LoVo (cell line): ENCODE data around the gene SWT1.

Experiments
- DNase-seq: peaks from one replicate; pipeline ENCODE4 v3.0.0-alpha.2; 2016; ENCODE audit warnings: low spot score

The SWT1 gene, protein sequence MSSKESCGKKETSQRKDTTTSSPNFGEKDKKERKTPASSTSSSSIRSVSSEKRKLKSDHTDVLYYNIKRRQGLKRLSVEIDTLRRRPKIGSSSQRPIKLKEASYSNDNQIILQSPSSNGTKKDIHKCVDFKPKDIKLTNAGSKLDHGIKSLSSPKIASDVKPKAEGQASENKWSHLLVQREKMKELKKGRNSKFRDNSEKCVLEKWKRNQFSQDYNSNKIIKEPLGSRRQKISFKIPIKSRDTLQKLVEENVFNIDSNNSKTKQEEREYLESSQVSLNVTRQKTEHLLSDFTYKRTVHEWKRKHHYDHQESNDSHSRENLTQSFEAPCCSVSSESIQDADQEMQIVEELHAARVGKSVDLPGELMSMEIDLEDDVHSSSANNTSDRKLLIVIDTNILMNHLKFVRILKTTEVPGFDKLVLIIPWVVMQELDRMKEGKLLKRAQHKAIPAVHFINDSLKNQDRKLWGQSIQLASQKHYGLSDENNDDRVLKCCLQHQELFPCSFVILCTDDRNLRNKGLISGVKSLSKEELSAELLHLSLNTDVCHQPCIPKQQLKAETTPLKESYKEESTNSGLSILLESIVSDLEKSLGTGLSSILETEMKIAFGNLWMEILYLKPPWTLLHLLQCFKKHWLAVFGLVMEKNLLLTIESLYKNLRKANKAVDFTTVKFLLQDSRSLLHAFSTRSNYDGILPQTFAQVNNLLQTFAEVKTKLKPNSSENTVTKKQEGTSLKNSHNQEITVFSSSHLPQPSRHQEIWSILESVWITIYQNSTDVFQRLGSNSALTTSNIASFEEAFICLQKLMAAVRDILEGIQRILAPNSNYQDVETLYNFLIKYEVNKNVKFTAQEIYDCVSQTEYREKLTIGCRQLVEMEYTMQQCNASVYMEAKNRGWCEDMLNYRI

DNA sequence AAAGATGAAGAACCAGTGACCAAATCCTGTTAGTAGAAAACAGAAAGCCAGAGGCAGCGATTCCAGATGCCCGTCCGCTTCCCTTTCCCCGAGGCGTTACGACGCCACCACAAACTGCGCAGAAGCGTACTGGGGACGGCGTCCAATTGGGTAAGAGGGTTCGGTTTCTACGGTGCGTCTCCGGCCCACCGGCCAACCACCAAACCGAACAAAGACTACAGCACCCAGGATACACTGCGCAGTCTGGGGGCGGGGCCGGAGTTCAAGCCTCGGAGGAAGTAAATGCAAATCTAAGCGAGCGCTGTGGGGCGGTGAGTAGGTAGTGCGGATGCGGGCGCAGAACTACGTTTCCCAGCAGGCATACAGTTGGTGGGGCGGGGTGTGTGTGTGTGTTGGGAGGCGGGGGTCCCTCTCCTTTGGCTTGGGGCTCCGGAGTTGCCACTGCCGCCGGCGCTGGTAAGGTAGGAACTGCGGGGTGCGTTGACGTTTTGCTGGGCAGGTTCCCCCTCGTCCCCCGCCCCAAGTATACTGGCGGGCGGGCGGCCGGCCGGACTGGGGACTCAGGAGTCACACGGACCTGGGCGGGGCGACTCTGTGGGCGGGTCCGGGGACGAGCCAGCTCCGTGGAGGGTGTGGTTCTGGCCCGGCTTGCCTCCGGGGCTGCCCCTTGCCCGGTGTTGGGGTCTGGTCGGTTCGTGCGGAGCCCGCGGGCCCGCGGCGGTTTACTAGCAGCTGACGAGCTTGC, at the start of gene SWT1, which contains the start of gene TRMT1L:
SWT1 (plus strand) TSS at position 314 of the 745 bp plus-strand sequence. CDS start 3,675 bp downstream, outside the sequence.
TRMT1L (minus strand) TSS at position 100 of the 745 bp plus-strand sequence. CDS start 241 bp downstream, outside the sequence.
- peak; percentile 99 for DNase-seq

DNA sequence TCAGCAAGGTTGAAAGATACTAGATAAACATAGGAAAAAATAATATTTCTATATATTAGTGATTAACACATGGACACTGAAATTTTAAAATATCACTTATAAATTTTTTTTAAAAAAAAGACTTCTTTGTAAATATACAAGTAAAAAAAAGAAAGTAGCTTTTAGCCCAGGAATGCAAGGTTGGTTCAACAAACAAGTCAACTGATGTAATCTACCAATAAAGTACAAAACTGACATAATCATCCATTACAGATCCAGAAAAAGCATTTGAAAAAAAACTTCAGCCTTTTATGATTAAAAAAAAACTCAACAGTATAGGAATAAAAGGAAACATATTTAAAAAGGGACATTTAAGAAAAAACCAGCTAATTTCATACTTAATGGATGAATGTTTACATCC, 48.6 kb upstream of the SWT1 start:
- DNase-seq: no peak

DNA sequence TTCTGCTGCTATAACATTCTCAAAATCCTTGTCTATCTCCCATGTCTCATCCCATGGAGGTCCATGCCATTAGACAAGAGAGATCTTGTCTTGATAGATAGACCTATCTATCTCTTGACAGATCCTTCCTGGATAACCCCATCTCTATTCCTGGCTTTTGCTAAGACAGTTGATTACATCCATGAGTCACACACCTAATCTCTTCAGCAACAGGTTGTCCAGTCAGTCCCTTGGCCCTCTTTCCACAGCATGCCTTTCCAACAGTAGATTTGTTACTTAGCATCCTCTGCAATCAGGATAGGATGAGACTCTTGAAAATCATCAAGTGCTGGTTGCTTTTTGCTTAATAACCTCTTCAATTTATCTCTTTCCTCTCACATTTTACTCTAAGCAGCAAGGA, 46.8 kb upstream of the SWT1 start:
- DNase-seq: no peak

DNA sequence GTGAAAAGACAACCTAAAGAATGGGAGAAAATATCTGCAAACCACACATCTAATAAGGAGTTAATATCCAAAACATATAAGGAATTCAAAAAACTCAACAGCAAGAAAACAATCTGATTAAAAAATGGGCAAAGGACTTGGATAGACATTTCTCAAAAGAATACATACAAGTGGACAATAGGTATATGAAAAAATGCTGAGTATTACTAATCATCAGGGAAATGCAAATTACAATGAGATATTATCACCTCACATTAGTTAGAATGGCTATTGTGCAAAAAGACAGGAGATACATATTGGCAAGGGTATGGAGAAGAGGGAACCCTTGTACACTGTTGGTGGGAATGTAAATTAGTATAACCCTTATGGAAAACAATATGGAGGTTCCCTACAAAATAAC, 45.1 kb upstream of the SWT1 start:
- no peak for DNase-seq

DNA sequence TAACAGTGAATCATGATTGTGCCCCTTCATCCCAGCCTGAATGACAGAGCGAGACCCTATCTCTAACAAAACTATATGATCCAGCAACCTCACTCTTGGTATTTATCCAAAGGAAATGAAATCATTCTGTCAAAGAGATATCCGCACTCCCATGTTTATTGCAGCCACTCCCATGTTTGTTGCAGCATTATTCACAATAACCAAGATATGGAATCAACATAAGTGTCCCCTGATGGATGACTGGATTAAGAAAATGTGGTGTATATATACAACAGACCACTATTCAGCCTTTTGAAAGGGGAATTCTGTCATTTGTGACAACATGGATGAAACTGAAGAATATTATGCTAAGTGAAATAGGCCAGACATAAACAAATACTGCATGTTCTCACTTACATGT, 44.6 kb upstream of the SWT1 start:
- DNase-seq: no peak

DNA sequence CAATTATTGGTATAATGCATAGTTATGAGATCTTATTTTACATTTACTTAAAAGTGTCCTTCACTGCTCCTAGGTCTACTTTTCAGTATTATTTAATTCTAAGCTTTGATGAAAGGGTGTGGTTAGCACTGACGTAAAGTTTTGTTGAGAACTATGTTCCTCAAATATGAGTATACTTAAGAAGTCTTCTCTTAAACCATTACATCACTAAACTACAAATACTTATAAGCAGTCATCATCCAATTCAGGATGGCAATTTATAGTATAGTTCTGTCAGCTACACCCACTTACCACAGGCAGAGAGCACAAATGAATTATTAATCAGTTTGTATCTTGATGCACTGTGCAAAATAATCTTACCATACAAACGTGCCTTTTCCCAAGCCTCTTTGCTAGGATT, 27.3 kb upstream of the SWT1 start:
- no peak for DNase-seq

DNA sequence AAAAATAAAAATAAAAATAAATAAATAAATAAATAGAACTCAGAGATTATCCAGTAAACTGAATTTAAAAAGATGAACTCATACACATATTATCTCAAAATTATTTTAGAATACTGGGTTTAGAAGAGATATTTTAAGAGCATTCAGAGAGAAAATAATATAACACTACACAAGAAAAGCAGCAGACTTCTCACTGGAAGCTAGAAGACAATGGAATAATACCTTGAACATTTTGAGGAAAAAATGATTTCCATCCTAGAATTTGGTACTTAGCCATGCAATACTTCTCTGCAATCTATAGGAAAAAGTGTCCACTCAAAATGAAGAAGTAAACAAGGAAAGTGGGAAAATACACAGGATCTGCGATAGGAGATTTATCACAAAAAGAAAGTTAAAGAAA, 24.4 kb upstream of the SWT1 start:
- no peak for DNase-seq

DNA sequence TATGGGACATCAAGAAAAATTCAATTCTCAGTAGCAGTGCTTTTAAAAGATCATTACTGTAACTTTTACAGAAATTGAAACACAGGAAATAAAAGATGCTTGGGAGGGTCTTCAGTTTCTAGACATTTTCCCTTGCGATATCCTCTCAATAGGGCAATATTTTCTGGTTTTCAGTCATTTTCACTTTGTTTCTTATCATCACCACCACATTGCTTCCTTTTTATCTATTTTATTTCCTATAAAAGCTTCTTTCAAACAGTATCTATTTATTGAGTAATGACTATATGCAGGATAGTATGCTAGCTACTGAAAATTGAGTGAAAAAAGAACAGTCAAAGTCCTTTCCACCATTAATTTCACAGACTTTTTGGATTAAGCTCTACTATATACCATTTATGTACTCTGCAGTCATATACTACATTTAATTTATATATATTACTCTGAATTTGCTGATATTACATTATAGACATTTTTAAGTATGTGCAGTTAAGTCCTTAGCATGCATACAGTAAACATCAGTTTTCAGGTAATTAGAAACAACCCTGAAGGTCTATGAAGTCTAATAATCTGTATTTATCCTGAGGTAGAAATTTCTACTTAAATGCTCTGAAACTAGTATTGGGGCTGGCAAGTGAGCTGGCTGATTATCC, 18.9 kb upstream of the SWT1 start:
- DNase-seq: no peak

DNA sequence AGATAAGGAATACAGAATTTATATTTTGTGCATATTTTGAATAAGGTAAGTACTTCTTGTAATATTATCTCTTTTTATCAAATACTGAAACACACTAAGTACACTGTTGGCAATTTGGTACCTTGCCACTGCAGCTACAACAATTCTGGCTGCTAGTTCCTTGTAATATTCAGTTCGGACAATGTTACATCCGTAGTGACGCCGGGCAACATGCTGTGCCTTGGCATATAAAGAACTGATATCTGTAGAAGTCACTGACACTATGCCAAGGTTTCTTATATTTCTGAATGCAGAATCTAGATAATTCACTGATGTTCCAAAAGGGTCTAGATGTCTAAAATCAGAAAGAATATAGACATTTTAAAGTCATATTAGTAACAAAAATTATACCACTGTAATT, 17.7 kb upstream of the SWT1 start:
- no peak for DNase-seq

DNA sequence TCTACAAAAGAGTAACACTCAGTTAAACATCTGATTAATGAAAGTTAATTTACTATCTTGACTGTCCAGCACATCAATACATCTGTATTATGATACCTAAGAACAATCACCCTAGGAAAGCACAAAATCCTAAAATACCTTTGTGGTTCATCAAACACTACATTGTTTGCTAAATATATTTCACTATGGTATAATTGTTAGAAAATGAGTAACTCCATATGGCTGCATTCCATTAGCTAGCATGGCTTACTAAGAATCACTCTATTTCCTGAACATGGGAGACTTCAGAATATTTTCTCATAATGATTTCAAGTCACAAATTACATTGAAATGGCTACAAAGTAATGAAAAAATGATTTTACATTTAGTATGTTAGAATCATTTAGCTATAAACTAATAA, 12.7 kb upstream of the SWT1 start:
- DNase-seq: no peak

DNA sequence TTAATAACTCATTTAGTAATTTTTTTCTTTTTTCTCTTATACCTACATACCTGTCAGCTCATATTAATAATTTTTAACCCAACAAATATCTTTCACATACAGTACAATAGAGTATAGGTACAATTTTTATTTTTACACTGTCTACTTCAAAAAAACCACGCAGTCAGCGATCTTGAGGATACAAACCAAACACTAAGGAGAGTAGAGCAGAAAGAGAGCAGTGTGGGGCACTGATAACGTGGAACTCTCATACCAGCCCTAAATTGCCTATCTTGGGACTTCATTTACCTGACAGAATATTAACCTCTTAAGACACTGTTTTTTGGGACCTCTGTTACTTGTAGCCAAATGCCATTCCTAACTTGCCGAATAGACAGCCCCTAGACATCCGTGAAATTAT, 5.8 kb upstream of the SWT1 start:
- no peak for DNase-seq

DNA sequence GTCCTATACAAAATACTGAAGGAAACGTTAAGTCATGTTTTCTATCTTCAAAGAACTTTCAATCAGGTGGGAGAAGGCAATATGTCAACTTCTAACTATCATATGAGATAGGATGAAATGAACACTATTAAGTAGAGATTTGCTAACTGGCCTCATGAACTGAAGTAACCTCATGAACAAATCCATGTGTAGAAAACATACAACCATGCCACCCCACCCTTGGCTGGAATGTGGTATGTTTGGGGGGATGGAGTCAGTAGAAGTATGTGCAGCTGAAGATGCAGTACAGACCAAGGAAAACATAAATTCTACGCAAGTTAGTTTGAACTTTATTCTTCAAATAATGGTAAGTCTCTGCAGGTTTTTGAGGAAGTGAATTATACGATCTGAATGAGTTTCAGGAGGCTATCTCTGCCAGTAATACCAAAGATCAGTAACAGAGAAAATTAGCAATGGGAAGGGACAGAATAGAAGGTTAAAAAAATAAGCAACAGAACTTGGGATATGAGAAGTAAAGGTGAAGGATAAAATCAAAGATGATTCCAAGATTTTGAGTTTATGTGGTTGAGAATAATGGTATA, 4.7 kb upstream of the SWT1 start:
- no peak for DNase-seq

DNA sequence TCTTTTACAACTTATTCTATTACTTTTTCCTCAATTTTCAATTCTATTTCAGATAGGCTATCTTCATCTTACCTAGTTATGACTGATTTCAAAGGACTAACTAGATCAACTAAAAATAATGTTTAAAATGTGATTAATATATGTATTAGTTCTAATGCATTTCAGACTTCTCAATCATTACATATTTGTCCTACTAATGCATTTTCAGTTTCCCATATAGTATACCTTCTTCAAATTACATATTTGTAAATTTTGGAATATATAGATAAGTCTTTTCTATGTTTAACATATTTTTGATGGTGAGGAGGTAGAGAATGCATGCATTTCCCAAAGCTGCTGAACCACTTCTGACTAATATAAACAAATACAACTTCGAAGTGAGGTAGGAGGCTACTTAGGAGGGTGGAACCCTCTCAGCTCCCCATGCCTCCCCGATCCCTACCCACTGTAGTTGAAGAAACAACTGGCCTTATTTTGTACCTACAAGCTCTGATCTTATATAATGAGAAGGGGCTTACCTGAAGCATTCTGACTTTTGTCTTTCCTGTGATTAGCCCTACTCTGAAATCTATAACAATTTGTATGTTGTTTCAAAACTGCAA, 2.0 kb upstream of the SWT1 start:
- DNase-seq: no peak

DNA sequence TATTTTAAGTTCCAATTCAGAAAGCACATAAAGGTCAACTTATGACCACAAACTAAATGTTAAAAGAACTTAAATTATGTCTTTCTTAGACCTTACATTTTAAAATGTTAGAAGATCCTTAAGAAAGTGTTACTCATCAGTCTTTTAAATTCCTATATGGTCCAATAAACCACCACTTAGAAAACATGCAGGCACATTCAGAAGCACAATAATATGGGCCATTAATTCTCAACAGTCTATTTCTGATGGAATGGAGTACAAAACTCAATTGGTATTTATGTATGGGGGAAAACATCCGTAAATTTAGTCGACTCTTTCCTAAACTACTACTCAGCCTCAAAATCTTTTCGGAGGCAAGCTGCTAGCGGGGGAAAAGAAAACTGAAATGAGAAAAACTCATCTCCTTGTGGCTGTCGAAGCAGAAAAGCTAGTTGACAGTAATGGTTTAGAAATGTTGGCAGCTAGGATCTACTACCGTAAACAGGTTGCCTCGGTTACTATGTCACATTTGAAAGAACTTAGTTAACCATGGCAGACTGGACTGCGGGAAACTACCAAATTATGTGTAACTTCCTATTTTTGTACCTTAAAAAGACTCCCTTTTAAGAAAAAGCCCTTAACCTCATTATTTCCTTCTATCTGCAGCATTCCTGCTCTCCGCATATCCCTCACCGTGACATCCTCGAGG, 1.2 kb upstream of the SWT1 start:
- no peak for DNase-seq

DNA sequence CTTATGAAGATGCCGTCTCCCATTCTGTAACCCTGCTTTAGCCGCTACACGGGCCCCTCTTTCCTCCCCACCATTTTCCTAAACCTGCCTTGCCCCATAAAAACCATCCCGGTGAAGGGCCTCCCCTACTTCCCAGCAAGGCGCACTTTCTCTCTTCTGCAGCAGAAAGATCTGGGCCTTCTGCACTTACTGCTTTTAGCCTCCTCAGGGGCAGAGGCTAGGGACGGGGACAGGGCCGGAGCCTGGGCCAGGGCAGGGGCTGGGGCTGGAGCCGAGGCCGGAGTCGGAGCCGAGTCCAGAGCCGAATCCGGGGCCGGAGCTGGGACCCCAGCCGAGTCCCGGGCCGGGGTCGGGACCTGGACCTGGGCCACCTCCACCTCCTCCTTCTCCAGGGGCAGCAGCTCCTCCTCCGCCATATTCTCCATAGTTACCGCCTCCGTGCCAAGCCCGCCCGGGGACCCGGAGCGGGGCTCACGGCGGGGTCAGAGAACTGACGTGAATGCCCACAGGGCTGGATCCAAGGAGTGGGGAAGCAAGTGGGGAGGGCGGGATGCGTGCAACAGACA, 596 bp upstream of the SWT1 start:
- no peak for DNase-seq

DNA sequence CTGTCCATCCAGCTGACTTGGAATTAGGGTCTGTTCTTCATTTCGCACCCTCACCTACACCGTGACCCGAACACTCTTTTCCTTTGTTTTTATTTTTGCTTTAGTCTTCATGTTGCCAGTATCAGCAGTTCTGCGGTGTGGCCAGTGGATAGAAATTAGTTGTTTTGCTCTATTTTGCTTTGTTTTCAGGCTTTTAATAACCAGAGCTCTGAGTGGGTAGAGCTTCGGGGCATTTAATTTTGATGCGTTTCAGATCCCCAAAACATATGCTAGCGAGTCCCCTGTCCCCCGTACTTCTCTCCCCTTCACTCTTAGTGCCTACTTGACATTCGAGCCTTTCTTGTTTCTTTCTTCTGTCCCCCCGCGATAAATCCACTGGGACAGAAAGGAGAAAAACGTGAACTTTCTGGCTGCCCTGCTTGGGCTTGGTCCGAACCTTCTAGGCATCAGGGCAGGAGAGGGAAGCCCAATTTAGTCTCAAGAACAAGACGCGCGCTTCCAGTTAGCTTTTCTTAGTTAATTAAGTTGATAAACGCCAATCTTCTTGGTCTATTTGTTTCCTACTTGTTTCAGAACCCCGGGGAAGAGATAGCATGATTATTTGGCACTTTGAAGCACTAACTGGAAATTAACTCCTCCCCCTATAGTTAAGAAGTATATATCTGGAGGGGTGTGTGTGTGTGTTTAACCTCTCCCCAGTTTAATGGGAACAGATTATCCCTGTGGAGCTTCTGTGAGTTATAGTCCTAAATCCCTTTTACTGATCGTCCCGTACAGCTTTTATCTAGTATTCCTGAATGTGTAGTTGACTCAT, 839 bp downstream of the SWT1 start:
- DNase-seq: peak; percentile 5

DNA sequence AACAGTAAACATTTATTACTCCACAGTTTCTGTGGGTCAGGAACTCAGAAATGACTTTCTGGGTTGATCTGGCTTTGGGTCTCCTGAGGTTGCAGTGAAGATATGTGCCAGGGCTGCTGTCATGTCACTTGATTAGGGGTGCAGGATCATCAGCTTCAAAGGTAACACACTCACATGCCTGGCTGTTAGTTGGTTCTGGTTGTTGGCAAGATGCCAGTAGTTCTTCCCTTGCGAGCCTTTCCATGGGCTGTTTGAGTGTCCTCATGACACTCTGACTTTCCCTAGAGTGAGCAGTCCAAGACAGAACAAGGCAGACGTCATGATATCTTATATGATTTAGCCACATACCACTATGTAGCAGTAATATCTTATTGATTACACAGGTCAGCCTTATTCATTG, 1.8 kb downstream of the SWT1 start:
- no peak for DNase-seq

DNA sequence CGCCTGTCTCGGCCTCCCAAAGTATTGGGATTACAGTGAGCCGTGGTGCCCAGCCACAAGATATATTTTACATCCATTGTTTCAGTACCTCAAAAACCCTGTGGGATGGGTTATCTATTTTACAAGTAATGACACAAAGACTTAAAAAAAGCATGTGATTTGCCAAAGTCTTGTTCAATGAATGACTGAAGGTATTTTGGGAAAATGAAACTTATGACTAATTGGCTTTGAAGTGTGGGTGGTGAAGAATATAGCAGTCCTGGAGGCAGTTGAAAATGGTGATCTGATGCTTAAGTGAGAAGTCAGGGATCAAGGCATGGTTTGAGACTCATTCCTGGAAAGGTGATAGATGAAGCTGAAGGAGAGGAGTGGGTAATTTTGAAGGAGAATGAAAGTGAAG, 3.0 kb downstream of the SWT1 start:
- DNase-seq: no peak

DNA sequence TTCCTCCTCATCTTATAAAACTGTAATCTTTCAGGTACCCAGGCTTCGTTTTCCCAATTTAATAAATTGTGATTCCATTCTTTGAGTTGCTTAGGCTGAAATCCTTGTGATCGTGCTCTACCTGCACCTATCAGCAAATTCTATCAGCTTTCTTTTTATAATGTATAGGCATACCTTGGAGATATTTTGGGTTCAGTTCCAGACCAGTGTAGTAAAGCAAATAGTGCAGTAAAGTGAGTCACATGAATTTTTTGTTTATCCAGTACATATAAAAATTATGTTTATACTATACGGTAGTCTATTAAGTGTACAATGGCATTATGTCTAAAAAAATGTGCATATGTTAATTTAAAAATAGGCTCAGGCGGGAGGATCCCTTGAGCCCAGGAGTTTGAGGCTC, 5.5 kb downstream of the SWT1 start:
- DNase-seq: no peak
